Loucy (cell line): Measurements from ENCODE around the gene ZNF280C.

Experiments
- EZH2phosphoT487 ChIP-seq: fragments of 200-600 bp; IDR thresholded peaks from 2 replicates; pipeline ENCODE4 v1.6.1; 2018; ENCODE audit warnings: antibody characterized with exemption, mild to moderate bottlenecking, moderate library complexity, borderline replicate concordance
- TF ChIP-seq, protein P1 (sequence below): fragments of 200-600 bp; sonication (generic); conservative IDR thresholded peaks from 2 replicates; pipeline ENCODE4 v1.5.1; 2014; ENCODE audit warnings: mild to moderate bottlenecking, antibody characterized with exemption, low read length

DNA sequence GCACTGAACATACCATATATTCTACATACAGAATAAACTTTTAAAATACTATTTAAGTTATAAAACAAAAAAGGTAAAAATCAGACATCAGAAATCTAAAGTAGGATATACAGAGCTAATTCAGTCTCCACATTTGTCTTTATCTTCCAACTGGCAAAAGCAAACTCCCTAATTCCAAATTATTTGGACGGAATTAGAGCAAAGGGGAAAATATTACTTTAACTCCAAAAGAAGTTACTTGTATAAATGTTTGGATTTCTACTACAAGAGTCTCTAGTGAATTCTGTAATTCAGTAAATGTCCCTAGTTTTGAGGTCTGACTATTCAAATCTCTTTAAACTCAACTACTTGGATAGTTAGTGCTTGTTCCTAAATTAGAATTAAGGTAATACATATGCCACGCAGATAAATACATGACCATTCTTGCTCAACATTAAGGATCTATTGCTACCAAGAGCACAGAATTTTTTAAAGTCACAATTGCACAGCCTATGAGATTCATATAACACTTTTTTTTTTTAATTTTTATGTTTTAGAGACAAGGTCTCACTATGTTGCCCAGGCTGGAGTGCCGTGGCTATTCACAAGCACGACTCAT, 7.3 kb downstream of the ZNF280C start:
- no peak for TF ChIP-seq EZH2phosphoT487
- TF ChIP-seq, protein P1, sequence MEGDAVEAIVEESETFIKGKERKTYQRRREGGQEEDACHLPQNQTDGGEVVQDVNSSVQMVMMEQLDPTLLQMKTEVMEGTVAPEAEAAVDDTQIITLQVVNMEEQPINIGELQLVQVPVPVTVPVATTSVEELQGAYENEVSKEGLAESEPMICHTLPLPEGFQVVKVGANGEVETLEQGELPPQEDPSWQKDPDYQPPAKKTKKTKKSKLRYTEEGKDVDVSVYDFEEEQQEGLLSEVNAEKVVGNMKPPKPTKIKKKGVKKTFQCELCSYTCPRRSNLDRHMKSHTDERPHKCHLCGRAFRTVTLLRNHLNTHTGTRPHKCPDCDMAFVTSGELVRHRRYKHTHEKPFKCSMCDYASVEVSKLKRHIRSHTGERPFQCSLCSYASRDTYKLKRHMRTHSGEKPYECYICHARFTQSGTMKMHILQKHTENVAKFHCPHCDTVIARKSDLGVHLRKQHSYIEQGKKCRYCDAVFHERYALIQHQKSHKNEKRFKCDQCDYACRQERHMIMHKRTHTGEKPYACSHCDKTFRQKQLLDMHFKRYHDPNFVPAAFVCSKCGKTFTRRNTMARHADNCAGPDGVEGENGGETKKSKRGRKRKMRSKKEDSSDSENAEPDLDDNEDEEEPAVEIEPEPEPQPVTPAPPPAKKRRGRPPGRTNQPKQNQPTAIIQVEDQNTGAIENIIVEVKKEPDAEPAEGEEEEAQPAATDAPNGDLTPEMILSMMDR: no peak
